Gastrocnemius medialis (tissue), 4 donors: ENCODE measurements around the gene YAP1. TPM values are rescaled to one million over a fixed set of nuclear protein-coding genes. Genes with fewer than 3 reads are reported as not detected.

ENCODE experiments used
- ATAC-seq, 2 donors: fragments of 150-250 bp; one replicate each; pipeline ENCODE4 v1.9.1; 2016
- DNase-seq, 2 donors: peaks; one replicate each; pipeline ENCODE4 v3.0.0-alpha.2; 2019
- H3K27ac ChIP-seq, 4 donors: fragments of 200-600 bp; sonication (generic); 1 replicate in 1 of 4; 2 replicates in 3 of 4; pipeline ENCODE4 v1.5.1; 2016 to 2018; ENCODE audit warnings: mild to moderate bottlenecking in 2 of 4, moderate library complexity in 1 of 4
- H3K27me3 ChIP-seq, 3 donors: fragments of 200-600 bp; sonication (generic) in 2 of 3; 1 replicate in 1 of 3; 2 replicates in 2 of 3; pipeline versions ENCODE4 v1.5.1 to v1.6.0; 2016 to 2019; ENCODE audit warnings: mild to moderate bottlenecking in 1 of 3, moderate library complexity in 1 of 3
- H3K36me3 ChIP-seq, 2 donors: fragments of 200-600 bp; sonication (generic) in 1 of 2; one replicate each; pipeline ENCODE4 v1.5.1; 2017 to 2018
- H3K4me1 ChIP-seq, 2 donors: fragments of 200-600 bp; sonication (generic) in 1 of 2; one replicate each; pipeline ENCODE4 v1.5.1; 2016 to 2017; ENCODE audit warnings: mild to moderate bottlenecking in 2 of 2
- H3K4me3 ChIP-seq, 4 donors: fragments of 200-600 bp; sonication (generic) in 3 of 4; 1 replicate in 1 of 4; 2 replicates in 3 of 4; pipeline ENCODE4 v1.5.1; 2016 to 2019; ENCODE audit warnings: mild to moderate bottlenecking in 2 of 4
- H3K9me3 ChIP-seq, 3 donors: fragments of 200-600 bp; sonication (generic) in 2 of 3; 1 replicate in 1 of 3; 2 replicates in 2 of 3; pipeline ENCODE4 v1.5.1; 2016 to 2019
- POLR2A ChIP-seq, 2 donors: fragments of 450-650 bp; IDR thresholded peaks; one replicate each; pipeline ENCODE4 v1.6.1; 2017; ENCODE audit warnings: antibody characterized with exemption in 2 of 2, mild to moderate bottlenecking in 2 of 2, moderate library complexity in 2 of 2
- in situ Hi-C, 4 donors: fragments of 200-750 bp; cut with MboI; loops; one replicate each; pipeline versions ENCODE4 v1.15.0 to v1.8.0; 2017; ENCODE audit warnings: low sequenced_read_pairs in 4 of 4
- intact Hi-C: fragments of 100-400 bp; cut with DNase I; formaldehyde crosslinking; loops from one replicate; pipeline ENCODE4 v1.15.1; 2023; ENCODE audit warnings: low total_unique reads
- total RNA-seq, 4 donors: library from RNA; depleted of rRNA; stranded (reverse); fragments of >200 nt; gene quantifications; one replicate each; pipeline versions ENCODE4 v1.1.0 to v1.2.3, GENCODE V29; 2016
- TF ChIP-seq, protein P1 (sequence below), 5 experiments: fragments of 450-650 bp in 3 of 5; fragments of 200-600 bp in 2 of 5; sonication (generic) in 2 of 5; IDR thresholded peaks in 4 of 5; conservative IDR thresholded peaks in 1 of 5; 1 replicate in 4 of 5; 2 replicates in 1 of 5; pipeline ENCODE4 v1.5.1; 2016 to 2019; ENCODE audit warnings: antibody characterized with exemption in 5 of 5, mild to moderate bottlenecking in 3 of 5, moderate library complexity in 3 of 5

The YAP1 gene
- total RNA-seq, 4 donors from 2014 or later = 41.9 to 89.4 (median 72.6) TPM

DNA sequence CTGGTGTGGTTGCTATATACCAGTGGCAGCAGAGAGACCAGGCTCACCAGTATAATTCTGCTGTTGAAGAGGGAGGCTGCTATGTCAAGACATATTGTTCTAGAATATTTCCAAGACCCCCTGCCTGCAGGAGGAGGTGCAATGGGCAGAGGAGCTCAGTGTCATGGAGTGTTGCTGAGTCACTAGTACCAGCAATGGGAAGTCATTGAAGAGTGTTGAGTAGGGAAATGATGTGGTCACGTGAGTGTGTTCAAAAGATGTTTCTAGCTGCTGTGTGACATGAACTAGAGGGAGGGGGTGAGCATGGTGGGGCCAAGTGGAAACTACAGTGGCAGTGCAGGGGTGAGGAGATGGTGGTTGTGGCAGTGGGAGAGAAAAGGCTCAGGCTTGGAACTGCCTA, 130.8 kb downstream of the YAP1 start:
- Histone ChIP-seq H3K9me3 (no peaks in the 10 kb centered on the region), H3K4me3 (no peak overlapping the region), H3K27ac (no peak overlapping the region), H3K36me3 (no peaks in the 10 kb centered on the region), H3K27me3 (no peaks in the 10 kb centered on the region), H3K4me1 (no peaks in the 10 kb centered on the region)
- in situ Hi-C loops = no loop called here
- TF ChIP-seq, protein P1, sequence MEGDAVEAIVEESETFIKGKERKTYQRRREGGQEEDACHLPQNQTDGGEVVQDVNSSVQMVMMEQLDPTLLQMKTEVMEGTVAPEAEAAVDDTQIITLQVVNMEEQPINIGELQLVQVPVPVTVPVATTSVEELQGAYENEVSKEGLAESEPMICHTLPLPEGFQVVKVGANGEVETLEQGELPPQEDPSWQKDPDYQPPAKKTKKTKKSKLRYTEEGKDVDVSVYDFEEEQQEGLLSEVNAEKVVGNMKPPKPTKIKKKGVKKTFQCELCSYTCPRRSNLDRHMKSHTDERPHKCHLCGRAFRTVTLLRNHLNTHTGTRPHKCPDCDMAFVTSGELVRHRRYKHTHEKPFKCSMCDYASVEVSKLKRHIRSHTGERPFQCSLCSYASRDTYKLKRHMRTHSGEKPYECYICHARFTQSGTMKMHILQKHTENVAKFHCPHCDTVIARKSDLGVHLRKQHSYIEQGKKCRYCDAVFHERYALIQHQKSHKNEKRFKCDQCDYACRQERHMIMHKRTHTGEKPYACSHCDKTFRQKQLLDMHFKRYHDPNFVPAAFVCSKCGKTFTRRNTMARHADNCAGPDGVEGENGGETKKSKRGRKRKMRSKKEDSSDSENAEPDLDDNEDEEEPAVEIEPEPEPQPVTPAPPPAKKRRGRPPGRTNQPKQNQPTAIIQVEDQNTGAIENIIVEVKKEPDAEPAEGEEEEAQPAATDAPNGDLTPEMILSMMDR (IDR thresholded peaks at IDR 0.05 in 4 of 5, conservative IDR thresholded peaks at IDR 0.05 in 1 of 5) = no peak
- TF ChIP-seq POLR2A (IDR thresholded peaks at IDR 0.05) = no peak
- no peak for DNase-seq
- ATAC-seq = no peak
- intact Hi-C loops = no loop called here

DNA sequence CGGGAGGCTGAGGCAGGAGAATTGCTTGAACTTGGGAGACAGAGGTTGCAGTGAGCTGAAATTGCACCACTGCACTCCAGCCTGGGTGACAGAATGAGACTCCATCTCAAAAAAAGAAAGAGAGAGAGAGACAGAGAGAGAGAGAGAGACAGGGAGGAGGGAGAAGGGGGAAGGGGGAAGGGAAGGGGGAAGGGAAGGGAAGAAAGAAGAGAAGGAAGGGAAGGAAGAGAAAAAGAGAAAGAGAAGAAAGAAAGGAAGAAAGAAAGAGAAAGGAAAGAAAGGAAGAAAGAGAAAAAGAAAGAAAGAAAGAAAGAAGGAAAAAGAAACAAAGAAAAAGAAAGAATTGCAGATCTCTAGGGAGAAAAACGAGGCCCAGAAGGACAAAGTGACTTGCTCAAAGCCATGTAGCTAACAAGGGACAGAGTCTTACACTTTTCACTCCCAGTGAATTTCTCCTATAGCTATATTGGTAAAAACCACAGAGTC, 133.2 kb downstream of the YAP1 start:
- ATAC-seq (no peak), DNase-seq (no peak)
- intact Hi-C loops (no loop called here), in situ Hi-C loops (no loop called here)
- TF ChIP-seq, protein P1 (IDR thresholded peaks at IDR 0.05 in 4 of 5, conservative IDR thresholded peaks at IDR 0.05 in 1 of 5) = no peak
- TF ChIP-seq POLR2A (IDR thresholded peaks at IDR 0.05) = no peak
- Histone ChIP-seq H3K9me3 (no peaks in the 10 kb centered on the region), H3K4me3 (no peak overlapping the region), H3K36me3 (no peaks in the 10 kb centered on the region), H3K27ac (no peak overlapping the region), H3K27me3 (no peaks in the 10 kb centered on the region), H3K4me1 (no peaks in the 10 kb centered on the region)

DNA sequence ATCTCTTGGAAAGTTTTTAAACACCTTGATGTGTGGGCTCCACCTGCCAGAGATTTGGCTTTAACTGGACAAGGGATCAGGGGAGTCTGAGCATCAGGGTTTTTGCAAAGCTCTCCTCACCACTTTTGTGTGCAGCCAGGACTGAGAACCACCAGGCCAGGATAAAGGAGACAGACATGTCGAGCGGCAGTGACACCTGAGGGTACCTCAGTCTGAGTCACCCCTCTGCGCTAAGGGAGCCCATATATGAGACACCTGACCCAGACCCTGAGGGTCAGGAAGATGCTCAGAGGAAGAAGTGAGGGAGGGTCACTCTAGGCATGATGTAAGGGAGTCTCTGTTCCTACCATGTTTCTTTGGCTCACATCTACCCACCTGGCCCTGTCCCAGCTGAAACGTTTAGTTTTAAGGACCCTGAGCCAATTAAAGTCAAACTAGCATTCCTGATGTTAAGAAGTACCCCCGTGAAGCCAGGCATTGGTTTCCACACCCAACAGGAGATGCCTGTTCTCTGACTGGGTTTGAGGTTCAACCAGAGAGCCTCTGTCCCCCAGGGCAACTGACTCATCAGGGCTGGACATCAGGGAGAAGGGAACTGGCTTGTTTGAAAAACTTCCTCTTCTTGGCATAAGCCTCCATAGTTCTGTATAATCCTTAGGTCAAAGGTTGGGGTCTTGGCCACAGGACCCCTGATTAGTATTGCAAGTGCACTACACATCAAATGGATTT, 134.6 kb downstream of the YAP1 start:
- no peak overlapping the region for H3K27ac ChIP-seq
- in situ Hi-C loops = no loop called here
- ATAC-seq = no peak
- intact Hi-C loops = loop anchor here (1.0 kb wide), 1 partner anchor 13 kb away; no protein-coding TSS in a partner anchor
- TF ChIP-seq, protein P1 (IDR thresholded peaks at IDR 0.05 in 4 of 5, conservative IDR thresholded peaks at IDR 0.05 in 1 of 5) = no peak
- TF ChIP-seq POLR2A (IDR thresholded peaks at IDR 0.05) = no peak
- H3K36me3 ChIP-seq = no peaks in the 10 kb centered on the region
- no peak overlapping the region for H3K4me3 ChIP-seq
- no peaks in the 10 kb centered on the region for H3K27me3 ChIP-seq
- no peak for DNase-seq
- H3K4me1 ChIP-seq = no peaks in the 10 kb centered on the region
- no peaks in the 10 kb centered on the region for H3K9me3 ChIP-seq

DNA sequence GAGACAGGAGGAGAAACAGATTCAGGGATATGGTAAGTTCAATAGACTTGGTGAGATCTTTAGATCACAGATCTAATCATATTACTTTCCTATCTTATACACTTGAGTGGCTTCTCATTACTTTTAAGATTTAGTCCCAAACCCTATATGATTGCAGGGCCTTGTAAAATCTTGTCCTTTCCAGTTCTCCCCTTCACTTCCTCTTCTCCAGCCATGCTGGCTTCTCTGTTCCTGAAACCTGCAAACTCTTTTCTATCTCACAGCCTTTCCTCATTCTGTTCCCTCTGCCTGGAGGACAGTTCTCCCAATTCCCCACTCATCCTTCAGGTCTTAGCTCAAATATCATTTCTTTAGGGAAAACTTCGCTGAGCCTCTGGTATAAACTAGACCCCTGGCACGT, 141.2 kb downstream of the YAP1 start:
- Histone ChIP-seq H3K36me3 (no peaks in the 10 kb centered on the region), H3K4me3 (no peak overlapping the region), H3K27ac (no peak overlapping the region), H3K9me3 (no peaks in the 10 kb centered on the region), H3K27me3 (no peaks in the 10 kb centered on the region), H3K4me1 (no peaks in the 10 kb centered on the region)
- TF ChIP-seq, protein P1 (IDR thresholded peaks at IDR 0.05 in 4 of 5, conservative IDR thresholded peaks at IDR 0.05 in 1 of 5) = no peak
- no peak for TF ChIP-seq POLR2A (IDR thresholded peaks at IDR 0.05)
- no peak for DNase-seq
- in situ Hi-C loops = loop anchor here in 3 of 4 donors (25.0 kb wide), 2 partner anchors 189 to 389 kb away; no protein-coding TSS in a partner anchor
- no peak for ATAC-seq
- intact Hi-C loops = no loop called here
